ENCODE measurements around the gene ARHGDIA. TPM values are rescaled to one million over a fixed set of nuclear protein-coding genes. Genes with fewer than 3 reads are reported as not detected.

Gene ARHGDIA
- total RNA-seq, 4 donors from 2014 or later, result 115 to 173 (median 164) TPM

DNA sequence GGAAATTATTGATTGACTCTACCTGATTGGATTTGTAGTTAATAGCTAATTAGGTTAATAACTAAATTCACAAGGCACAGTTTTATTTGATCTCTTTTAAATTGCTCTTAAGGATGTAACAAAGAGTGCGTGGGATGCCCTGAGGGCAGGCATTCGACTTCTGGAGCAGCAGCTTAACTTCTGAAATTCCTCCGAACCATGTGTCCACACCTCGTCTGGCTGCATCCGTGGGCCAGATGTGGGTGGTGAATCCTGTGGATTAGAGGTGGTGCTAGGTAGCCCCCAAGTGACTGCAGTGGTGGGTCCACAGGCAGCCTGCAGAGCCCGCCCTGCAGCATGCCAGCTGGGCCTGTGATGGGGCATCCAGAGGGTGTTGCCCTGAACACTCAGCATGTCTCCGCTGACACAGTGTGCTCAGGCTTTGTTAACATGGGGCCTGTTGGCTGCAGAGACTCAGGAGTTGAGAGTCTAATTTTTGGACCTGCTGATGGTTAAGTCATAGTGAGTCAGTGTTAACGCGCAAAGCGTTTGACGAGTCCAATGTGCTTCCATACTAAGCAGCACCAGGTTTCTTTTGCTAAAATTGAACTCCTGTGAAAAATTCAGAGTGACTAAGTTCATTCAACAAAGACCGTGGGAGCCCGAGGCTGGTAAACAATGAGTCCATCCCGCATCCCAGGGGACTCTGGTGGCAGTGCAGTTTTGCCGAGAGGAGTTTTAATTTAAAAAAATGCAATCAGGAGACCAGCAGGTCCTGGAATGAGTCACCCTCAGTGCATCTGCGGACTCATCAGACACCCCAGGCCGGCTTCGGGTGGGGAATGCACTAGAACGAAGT, 27.1 kb upstream of the ARHGDIA start:
- TF ChIP-seq POLR2A (IDR thresholded peaks at IDR 0.05) (no peak), CTCF (IDR thresholded peaks at IDR 0.05) (no peak)
- Histone ChIP-seq H3K4me1 (peaks cover 0 to 14% of the 10 kb centered on the region in 2 donors), H3K36me3 (peaks cover 17 to 31% of the 10 kb centered on the region in 2 donors), H3K27me3 (no peaks in the 10 kb centered on the region), H3K4me3 (replicated peaks in 1 of 3) (no peak overlapping the region), H3K27ac (no peak overlapping the region), H3K9me3 (no peaks in the 10 kb centered on the region)
- WGBS, 2 donors, result 89 to 97% methylated on average over 18 of the region's 19 CpGs
- no peak for DNase-seq
- intact Hi-C loops (cut with DNase I), result no loop called here

- no peak overlapping the region for H3K27ac ChIP-seq
- H3K36me3 ChIP-seq, result peaks cover 17 to 31% of the 10 kb centered on the region in 2 donors
- no peak overlapping the region for H3K4me3 ChIP-seq (replicated peaks in 1 of 3)
- no peaks in the 10 kb centered on the region for H3K9me3 ChIP-seq
- DNase-seq, result no peak
- TF ChIP-seq CTCF (IDR thresholded peaks at IDR 0.05) (no peak), POLR2A (IDR thresholded peaks at IDR 0.05) (no peak)
- no peaks in the 10 kb centered on the region for H3K27me3 ChIP-seq
- WGBS, 2 donors, result 88 to 95% methylated on average over 11 of the region's 11 CpGs
- intact Hi-C loops (cut with DNase I), result no loop called here
- H3K4me1 ChIP-seq, result peaks cover 8 to 12% of the 10 kb centered on the region in 2 donors
These were observed 24.3 kb upstream of the ARHGDIA start for GRCh38 chr17:81895400-81895799.

DNA sequence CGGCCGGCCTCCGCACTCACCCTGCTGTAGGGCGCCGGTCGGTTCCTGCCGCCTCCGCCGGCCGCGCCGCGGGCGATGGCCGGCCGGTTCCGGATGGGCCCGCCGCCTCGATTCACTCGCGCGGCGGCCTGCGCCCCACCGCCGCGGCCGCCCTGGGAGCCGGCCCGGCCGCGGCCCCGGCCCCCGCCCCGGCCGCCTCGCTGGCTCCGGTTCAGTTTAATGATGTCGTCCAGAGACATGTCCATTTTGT, 20.1 kb upstream of the ARHGDIA start:
- Histone ChIP-seq H3K4me3 (replicated peaks in 1 of 3) (peak overlapping the region in 2 of 3 donors; percentile 55 to 89), H3K36me3 (peaks cover 24 to 39% of the 10 kb centered on the region in 2 donors), H3K9me3 (no peaks in the 10 kb centered on the region), H3K27ac (peak overlapping the region in 2 of 3 donors; percentile 15 to 91), H3K4me1 (peaks cover 16 to 26% of the 10 kb centered on the region in 2 donors), H3K27me3 (no peaks in the 10 kb centered on the region)
- no peak for DNase-seq
- no CpG with 5 or more reads among the region's 40 CpGs for WGBS, 2 donors
- no peak for TF ChIP-seq POLR2A (IDR thresholded peaks at IDR 0.05)
- no peak for TF ChIP-seq CTCF (IDR thresholded peaks at IDR 0.05)
- intact Hi-C loops (cut with DNase I), result no loop called here

DNA sequence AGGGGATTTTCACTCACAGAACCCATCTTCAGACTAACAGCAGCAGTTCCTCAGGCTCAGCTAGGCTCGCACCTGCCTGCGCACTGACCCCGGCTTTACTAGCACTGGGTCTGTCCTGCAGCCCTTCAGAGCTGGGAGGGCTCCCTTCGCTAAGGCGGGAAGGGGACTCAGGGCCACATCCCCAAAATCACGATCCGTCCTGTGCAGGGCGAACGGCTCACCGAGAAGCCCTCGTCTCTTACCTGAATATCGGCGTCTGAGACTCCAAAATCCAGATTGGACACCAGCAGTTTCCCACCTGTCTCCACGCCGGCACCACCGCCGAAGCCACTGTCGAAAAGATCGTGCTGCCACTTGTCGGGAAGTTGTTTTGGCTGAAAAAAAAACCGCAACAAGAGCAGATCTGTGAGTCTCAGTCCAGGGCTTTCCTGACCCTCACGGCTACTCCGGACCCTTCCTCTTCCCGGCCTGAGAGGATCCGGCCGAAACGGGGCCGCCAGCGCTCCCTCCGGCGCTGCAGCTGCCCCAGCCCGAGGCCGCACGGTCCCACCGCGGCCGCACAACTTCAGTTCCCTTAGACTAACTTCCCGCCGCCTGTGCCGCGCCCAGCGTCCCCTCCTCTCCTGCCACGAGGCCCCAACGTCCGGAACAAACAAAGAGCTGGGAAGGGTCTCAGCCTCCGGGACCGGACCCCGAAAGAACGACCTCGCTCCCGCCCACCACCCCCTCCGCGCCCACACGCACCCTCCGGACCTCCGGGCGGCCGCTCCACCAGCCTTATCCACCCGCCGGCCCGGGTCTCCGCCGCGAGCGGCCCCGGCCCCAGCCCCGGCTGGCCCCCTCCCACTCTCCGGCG, 19.5 kb upstream of the ARHGDIA start:
- Histone ChIP-seq H3K36me3 (peaks cover 23 to 34% of the 10 kb centered on the region in 2 donors), H3K4me1 (peaks cover 16 to 32% of the 10 kb centered on the region in 2 donors), H3K4me3 (replicated peaks in 1 of 3) (peak overlapping the region; percentile 48 to 89 (median 55)), H3K9me3 (no peaks in the 10 kb centered on the region), H3K27me3 (no peaks in the 10 kb centered on the region), H3K27ac (peak overlapping the region in 2 of 3 donors; percentile 15 to 56)
- intact Hi-C loops (cut with DNase I), result no loop called here
- TF ChIP-seq POLR2A (IDR thresholded peaks at IDR 0.05) (no peak), CTCF (IDR thresholded peaks at IDR 0.05) (no peak)
- no peak for DNase-seq
- WGBS, 2 donors, result 6 to 7% methylated on average over 20 to 43 of the region's 69 CpGs

- no peak for DNase-seq
- H3K4me3 ChIP-seq (replicated peaks in 1 of 3), result no peak overlapping the region
- WGBS, 2 donors, result 92 to 93% methylated on average over 9 of the region's 9 CpGs
- H3K4me1 ChIP-seq, result peaks cover 16 to 33% of the 10 kb centered on the region in 2 donors
- H3K27me3 ChIP-seq, result no peaks in the 10 kb centered on the region
- intact Hi-C loops (cut with DNase I), result no loop called here
- H3K36me3 ChIP-seq, result peaks cover 23 to 31% of the 10 kb centered on the region in 2 donors
- no peak overlapping the region for H3K27ac ChIP-seq
- no peaks in the 10 kb centered on the region for H3K9me3 ChIP-seq
- TF ChIP-seq CTCF (IDR thresholded peaks at IDR 0.05) (no peak), POLR2A (IDR thresholded peaks at IDR 0.05) (no peak)
These were observed 18.5 kb upstream of the ARHGDIA start for GRCh38 chr17:81889602-81890001.

Data from thyroid gland (tissue), 4 donors.